Endothelial cell of umbilical vein (primary cell): ENCODE results near the gene MLC1.

Experiments
- POLR2A ChIP-seq: IDR thresholded peaks from 2 replicates; pipeline ENCODE4 v1.6.1; 2012; ENCODE audit warnings: low read depth, mild to moderate bottlenecking, control low read depth, low read length
- POLR2AphosphoS5 ChIP-seq: IDR thresholded peaks from 2 replicates; pipeline ENCODE4 v1.6.1; 2012; ENCODE audit warnings: low read depth, mild to moderate bottlenecking, control low read depth, low read length, moderate library complexity; ENCODE audit not compliant: insufficient read depth
- TF ChIP-seq, protein P1 (sequence below), 2 donors: IDR thresholded peaks; 1 replicate in 1 of 2; 2 replicates in 1 of 2; pipeline ENCODE4 v1.5.1; 2011; ENCODE audit warnings: low read length in 2 of 2, mild to moderate bottlenecking in 2 of 2, moderate library complexity in 2 of 2, control low read depth in 1 of 2, inconsistent platforms in 1 of 2, low read depth in 1 of 2; ENCODE audit not compliant: insufficient read depth in 1 of 2; ENCODE audit errors: extremely low read depth in 1 of 2

DNA sequence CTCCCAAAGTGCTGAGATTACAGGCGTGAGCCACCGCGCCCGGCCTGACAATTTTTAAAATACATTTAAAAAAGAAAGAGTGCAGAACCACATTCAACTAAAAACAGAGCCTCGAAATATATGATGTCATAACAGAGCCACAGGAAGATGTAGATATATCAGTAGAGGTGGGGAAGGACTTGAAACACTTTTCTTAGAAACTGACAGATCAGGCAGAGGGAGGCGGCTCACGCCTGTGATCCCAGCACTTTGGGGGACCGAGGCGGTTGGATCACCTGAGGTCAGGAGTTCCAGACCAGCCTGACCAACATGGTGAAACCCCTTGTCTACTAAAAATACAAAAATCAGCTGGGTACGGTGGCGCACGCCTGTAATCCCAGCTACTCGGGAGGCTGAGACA, 7.0 kb downstream of the MLC1 start:
- TF ChIP-seq, protein P1, sequence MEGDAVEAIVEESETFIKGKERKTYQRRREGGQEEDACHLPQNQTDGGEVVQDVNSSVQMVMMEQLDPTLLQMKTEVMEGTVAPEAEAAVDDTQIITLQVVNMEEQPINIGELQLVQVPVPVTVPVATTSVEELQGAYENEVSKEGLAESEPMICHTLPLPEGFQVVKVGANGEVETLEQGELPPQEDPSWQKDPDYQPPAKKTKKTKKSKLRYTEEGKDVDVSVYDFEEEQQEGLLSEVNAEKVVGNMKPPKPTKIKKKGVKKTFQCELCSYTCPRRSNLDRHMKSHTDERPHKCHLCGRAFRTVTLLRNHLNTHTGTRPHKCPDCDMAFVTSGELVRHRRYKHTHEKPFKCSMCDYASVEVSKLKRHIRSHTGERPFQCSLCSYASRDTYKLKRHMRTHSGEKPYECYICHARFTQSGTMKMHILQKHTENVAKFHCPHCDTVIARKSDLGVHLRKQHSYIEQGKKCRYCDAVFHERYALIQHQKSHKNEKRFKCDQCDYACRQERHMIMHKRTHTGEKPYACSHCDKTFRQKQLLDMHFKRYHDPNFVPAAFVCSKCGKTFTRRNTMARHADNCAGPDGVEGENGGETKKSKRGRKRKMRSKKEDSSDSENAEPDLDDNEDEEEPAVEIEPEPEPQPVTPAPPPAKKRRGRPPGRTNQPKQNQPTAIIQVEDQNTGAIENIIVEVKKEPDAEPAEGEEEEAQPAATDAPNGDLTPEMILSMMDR (IDR thresholded peaks at IDR 0.05; ENCODE audit: extremely low read depth in 1 of 2, insufficient read depth in 1 of 2, low read depth in 1 of 2, low read length in 2 of 2) = no peak
- TF ChIP-seq POLR2AphosphoS5 = no peak
- no peak for TF ChIP-seq POLR2A
